Head of caudate nucleus (tissue), 42 donors: ENCODE results near the gene ZNF556.
"Not testable (repeated sequence)": the region's sequence is repeated elsewhere in the genome, so short reads cannot be mapped to it uniquely, and the experiment has no call there.

Source experiments
- DNase-seq, 42 donors: peaks; one replicate each; pipeline versions ENCODE4 v3.0.0 to v3.0.0-alpha.2; 2020 to 2021; ENCODE audit warnings: mixed read lengths in 7 of 42
- intact Hi-C: fragments of 100-400 bp; cut with DNase I; formaldehyde crosslinking; loops from one replicate; pipeline ENCODE4 v1.15.0; 2022

Gene ZNF556

GRCh38 chr19:2896694-2897093, 29.6 kb downstream of the ZNF556 start:
- intact Hi-C loops = no loop called here
- no peak for DNase-seq

DNA sequence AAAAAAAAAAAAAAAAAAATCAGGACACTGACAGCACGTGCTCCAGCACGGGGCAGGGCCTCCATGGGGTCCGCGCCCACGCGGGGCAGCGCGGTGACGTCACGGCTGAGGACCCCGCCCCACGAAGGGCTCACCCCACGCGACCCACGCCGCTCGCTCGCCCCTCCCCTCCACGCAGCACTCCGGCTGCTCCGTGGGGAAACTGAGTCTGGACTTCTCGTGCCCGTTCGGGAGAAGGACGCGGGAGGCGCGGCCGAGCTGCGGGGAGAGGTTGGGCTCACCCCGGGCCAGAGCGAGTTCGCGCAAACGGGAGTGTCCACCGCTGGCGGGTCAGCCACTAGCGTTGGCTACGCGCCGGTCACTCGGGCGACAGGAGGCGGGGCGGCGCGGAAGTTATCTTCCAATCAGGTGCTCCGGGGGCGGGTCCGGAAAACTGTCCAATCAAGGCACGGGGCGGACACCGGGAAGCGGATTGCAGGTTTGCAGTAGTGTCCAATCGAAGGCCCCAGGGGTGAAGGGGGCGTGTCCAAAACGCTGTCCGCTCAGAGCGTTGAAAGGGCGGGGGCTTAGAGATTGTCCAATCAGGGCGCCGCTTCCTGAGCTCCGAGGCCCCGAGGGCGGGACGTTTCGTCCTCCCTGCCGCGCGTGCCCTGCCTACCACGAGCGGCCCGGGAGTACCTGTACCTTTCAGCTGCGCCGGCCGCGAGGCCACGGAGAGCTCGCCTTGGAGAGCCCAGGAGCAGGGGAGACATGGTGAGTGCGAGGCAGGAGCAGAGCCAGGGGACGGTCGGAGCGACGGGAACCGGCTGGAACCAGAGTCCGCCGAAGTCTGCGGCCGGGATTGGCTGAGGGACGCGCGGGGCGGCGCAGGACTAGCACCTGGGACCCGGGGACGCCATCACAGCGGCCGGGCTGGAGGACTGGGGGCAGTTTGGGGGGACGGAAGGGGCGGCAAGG, 33.4 kb downstream of the ZNF556 start, which contains the start of gene ZNF57:
Gene ZNF57, plus strand, starts transcription at position 633 of the 957 bp plus-strand sequence. Its CDS starts 118 bp downstream, at position 751.
- peak; percentile 100 for DNase-seq
- intact Hi-C loops = no loop called here

GRCh38 chr19:2902590-2903218, 35.6 kb downstream of the ZNF556 start:
- intact Hi-C loops = no loop called here
- no peak for DNase-seq

DNA sequence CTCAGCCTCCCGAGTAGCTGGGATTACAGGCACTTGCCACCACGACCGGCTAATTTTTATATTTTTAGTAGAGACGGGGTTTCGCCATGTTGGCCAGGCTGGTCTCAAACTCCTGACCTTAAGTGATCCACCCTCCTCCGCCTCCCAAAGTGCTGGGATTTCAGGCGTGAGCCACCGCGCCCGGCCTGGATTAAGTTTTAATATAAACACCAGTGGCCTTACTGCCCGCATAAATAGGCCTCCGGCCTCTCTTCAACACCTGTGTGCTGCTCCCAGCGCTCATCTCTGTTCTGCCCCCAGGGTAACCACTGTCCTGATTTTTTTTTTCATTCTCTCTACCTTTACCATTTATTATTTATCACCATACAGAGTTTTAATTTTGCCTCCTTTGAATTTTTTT, 36.2 kb downstream of the ZNF556 start:
- intact Hi-C loops, DNase-seq: not testable (repeated sequence)

DNA sequence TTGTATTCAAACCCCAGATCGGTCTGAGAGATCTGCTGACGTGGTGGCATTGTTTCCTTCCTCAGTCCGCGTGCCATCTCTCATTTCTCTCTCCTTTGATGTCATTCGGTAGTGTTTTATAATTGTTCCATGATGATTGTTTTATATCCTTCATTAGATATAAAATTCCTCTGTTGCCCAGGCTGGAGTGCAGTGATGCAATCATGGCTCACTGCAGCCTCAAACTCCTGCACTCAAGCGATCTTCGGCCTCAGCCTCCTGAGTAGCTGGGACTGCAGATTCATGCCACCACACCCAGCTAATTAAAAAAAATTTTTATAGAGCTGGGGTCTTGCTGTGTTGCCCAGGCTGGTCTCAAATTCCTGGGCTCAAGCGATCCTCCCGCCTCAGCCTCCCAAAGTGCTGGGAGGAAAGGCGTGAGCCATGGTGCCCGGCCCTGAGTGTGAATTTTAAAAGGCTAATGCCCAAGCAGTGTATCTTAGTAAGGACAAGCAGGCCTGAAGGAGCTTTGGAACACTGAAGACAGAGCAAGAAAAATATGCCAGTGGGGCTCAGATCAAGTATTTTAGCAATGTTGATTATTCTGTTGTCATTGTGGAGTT, 38.9 kb downstream of the ZNF556 start:
- no peak for DNase-seq
- intact Hi-C loops = no loop called here

GRCh38 chr19:2906631-2907195, 39.6 kb downstream of the ZNF556 start:
- no peak for DNase-seq
- intact Hi-C loops = no loop called here

DNA sequence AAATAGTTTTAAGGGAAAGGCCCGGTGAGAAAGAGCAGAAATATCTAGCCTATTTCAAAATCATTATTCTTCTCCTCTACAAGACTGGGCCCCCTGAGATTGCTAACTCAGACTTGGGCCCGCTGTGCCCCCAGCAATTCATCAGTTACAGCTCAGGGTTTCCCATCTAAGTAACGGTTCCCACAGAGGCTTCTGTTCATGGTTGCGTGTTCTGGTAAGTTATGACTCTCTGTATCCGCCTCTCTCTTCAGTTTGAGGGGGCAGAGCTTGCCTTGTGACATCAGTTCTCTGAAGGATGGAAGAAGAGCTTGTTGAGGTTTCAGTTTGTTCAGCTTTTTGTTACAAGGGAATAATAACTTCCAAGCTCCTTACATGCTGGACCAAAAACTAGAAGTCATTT, 45.2 kb downstream of the ZNF556 start:
- intact Hi-C loops = no loop called here
- no peak for DNase-seq

DNA sequence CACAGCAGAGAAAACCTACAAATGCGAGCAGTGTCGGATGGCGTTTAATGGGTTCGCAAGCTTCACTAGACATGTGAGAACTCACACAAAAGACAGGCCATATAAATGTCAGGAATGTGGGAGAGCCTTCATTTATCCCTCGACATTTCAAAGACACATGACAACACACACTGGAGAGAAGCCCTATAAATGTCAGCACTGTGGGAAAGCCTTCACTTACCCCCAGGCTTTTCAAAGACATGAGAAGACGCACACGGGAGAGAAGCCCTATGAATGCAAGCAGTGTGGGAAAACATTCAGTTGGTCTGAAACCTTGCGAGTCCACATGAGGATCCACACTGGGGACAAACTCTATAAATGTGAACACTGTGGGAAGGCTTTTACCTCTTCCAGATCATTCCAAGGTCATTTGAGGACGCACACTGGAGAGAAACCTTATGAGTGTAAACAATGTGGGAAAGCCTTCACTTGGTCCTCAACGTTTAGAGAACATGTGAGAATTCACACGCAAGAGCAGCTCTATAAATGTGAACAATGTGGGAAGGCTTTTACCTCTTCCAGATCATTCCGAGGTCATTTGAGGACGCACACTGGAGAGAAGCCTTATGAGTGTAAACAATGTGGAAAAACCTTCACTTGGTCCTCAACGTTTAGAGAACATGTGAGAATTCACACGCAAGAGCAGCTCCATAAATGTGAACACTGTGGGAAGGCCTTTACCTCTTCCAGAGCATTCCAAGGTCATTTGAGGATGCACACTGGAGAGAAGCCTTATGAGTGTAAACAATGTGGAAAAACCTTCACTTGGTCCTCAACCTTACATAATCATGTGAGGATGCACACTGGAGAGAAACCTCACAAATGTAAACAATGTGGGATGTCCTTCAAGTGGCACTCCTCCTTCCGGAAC, 50.4 kb downstream of the ZNF556 start:
- no peak for DNase-seq
- intact Hi-C loops = no loop called here

GRCh38 chr19:2922987-2923386, 55.9 kb downstream of the ZNF556 start:
- intact Hi-C loops = no loop called here
- DNase-seq = no peak

DNA sequence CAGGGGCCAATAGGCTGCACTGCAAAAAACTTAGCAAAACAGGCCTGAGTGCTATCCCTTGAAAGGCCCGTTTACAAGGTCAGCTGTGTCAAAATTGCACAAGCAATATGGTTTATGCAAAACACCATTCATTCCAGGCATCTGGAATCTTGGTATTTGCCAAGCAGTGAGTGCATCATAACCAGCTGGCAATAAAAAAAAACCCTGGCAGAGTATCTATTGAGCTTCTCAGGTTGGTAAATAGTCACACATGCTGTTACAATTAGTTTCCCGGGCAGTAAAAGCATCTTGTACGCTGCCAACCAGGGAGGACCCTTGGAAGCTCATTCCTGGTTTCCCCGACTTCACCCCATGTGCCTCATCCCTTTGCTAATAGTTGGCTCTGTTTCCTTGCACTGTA, 56.4 kb downstream of the ZNF556 start:
- DNase-seq = peak in 2 of 42 donors; percentile 16 to 44
- intact Hi-C loops = no loop called here

- DNase-seq = no peak
- intact Hi-C loops = no loop called here
These were observed 59.4 kb downstream of the ZNF556 start for GRCh38 chr19:2926341-2927031.

DNA sequence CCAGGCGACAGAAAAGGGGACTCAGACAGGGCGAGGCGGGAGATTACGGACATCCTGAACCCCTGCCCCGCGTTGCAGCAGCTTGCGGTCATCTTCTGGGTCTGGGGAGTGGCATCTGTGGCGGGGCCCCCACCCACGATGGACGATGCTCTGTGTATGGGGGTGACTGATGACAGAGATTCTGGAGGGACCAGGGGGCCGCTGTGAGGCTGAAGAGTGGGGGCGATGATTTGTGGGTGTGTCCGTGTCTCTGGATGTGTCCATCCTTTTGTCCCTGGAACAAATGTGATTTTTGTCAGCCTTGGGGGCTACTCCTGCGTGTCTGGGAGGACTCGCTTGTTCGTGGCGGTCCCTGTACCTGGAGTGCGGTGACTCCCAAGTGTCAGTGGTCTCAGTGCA, 59.9 kb downstream of the ZNF556 start:
- no peak for DNase-seq
- intact Hi-C loops = no loop called here
